ENCODE results near the gene PLA2G2E.

Gene PLA2G2E

GRCh38 chr1:19964542-19964941 lies 41.1 kb upstream of the PLA2G2E start:
- no peak overlapping the region for H3K4me3 ChIP-seq (ENCODE audit: low read depth, low read length)
- H3K14ac ChIP-seq (ENCODE audit: low read length) = no peak overlapping the region
- H3K36me3 ChIP-seq (ENCODE audit: control insufficient read depth in 1 of 2, insufficient read depth in 2 of 2, low read length in 2 of 2) = no peaks in the 10 kb centered on the region
- H3K27ac ChIP-seq (ENCODE audit: low read depth, low read length) = no peak overlapping the region
- H3K4me1 ChIP-seq (ENCODE audit: control insufficient read depth in 1 of 2, insufficient read depth in 2 of 2, low read length in 2 of 2) = no peaks in the 10 kb centered on the region
- H3K9me3 ChIP-seq (ENCODE audit: insufficient read depth, low read depth, low read length) = peaks cover 2% of the 10 kb centered on the region
- no peak overlapping the region for H2AK5ac ChIP-seq (ENCODE audit: low read length)
- H2BK120ac ChIP-seq (ENCODE audit: insufficient read depth, low read length, poor library complexity) = no peak overlapping the region
- no peak overlapping the region for H2BK12ac ChIP-seq (ENCODE audit: low read length)
- no peak overlapping the region for H3K9ac ChIP-seq (ENCODE audit: low read length)
- H3K4ac ChIP-seq (ENCODE audit: low read depth, low read length) = no peak overlapping the region
- no peak overlapping the region for H3K18ac ChIP-seq (ENCODE audit: low read length)
- no peak for DNase-seq
- H3K79me2 ChIP-seq (ENCODE audit: control insufficient read depth, insufficient read depth, low read length, poor library complexity) = no peaks in the 10 kb centered on the region
- no peaks in the 10 kb centered on the region for H3K79me1 ChIP-seq (ENCODE audit: low read length)
- H2BK5ac ChIP-seq (ENCODE audit: low read depth, low read length, poor library complexity) = no peak overlapping the region
- no peaks in the 10 kb centered on the region for H3K27me3 ChIP-seq (ENCODE audit: insufficient read depth, low read length)
- no peak overlapping the region for H2AFZ ChIP-seq (ENCODE audit: insufficient read depth, low read length, poor library complexity)
- no peak overlapping the region for H3K4me2 ChIP-seq (ENCODE audit: low read length)
- no peak overlapping the region for H4K12ac ChIP-seq (ENCODE audit: low read depth, low read length)
- no CpG with 5 or more reads among the region's 2 CpGs for WGBS (ENCODE audit: extremely low coverage, insufficient coverage, insufficient read length)
- no peak overlapping the region for H4K8ac ChIP-seq (ENCODE audit: low read depth, low read length)
- no peak overlapping the region for H4K91ac ChIP-seq (ENCODE audit: low read depth, low read length)
- no peak overlapping the region for H3K23ac ChIP-seq (ENCODE audit: low read length)

GRCh38 chr1:19963636-19964035 lies 40.2 kb upstream of the PLA2G2E start:
- H3K79me1 ChIP-seq (ENCODE audit: low read length) = no peaks in the 10 kb centered on the region
- H3K27ac ChIP-seq (ENCODE audit: low read depth, low read length) = no peak overlapping the region
- no peak overlapping the region for H4K91ac ChIP-seq (ENCODE audit: low read depth, low read length)
- no peak overlapping the region for H2AFZ ChIP-seq (ENCODE audit: insufficient read depth, low read length, poor library complexity)
- H2BK120ac ChIP-seq (ENCODE audit: insufficient read depth, low read length, poor library complexity) = no peak overlapping the region
- no peak overlapping the region for H3K23ac ChIP-seq (ENCODE audit: low read length)
- no peak overlapping the region for H3K9ac ChIP-seq (ENCODE audit: low read length)
- no CpG with 5 or more reads among the region's 4 CpGs for WGBS (ENCODE audit: extremely low coverage, insufficient coverage, insufficient read length)
- H3K4me1 ChIP-seq (ENCODE audit: control insufficient read depth in 1 of 2, insufficient read depth in 2 of 2, low read length in 2 of 2) = no peaks in the 10 kb centered on the region
- H3K14ac ChIP-seq (ENCODE audit: low read length) = no peak overlapping the region
- H3K9me3 ChIP-seq (ENCODE audit: insufficient read depth, low read depth, low read length) = peaks cover 2% of the 10 kb centered on the region
- no peak overlapping the region for H2BK5ac ChIP-seq (ENCODE audit: low read depth, low read length, poor library complexity)
- no peaks in the 10 kb centered on the region for H3K36me3 ChIP-seq (ENCODE audit: control insufficient read depth in 1 of 2, insufficient read depth in 2 of 2, low read length in 2 of 2)
- H3K4ac ChIP-seq (ENCODE audit: low read depth, low read length) = no peak overlapping the region
- H3K79me2 ChIP-seq (ENCODE audit: control insufficient read depth, insufficient read depth, low read length, poor library complexity) = no peaks in the 10 kb centered on the region
- no peak overlapping the region for H4K8ac ChIP-seq (ENCODE audit: low read depth, low read length)
- no peak overlapping the region for H3K18ac ChIP-seq (ENCODE audit: low read length)
- H2BK12ac ChIP-seq (ENCODE audit: low read length) = no peak overlapping the region
- no peak overlapping the region for H2AK5ac ChIP-seq (ENCODE audit: low read length)
- H3K27me3 ChIP-seq (ENCODE audit: insufficient read depth, low read length) = no peaks in the 10 kb centered on the region
- no peak overlapping the region for H4K12ac ChIP-seq (ENCODE audit: low read depth, low read length)
- DNase-seq = no peak
- no peak overlapping the region for H3K4me2 ChIP-seq (ENCODE audit: low read length)
- H3K4me3 ChIP-seq (ENCODE audit: low read depth, low read length) = no peak overlapping the region

GRCh38 chr1:19960591-19960990 lies 37.2 kb upstream of the PLA2G2E start:
- Histone ChIP-seq H2AFZ (ENCODE audit: insufficient read depth, low read length, poor library complexity) (no peak overlapping the region), H3K4me2 (ENCODE audit: low read length) (no peak overlapping the region), H3K18ac (ENCODE audit: low read length) (no peak overlapping the region), H2BK120ac (ENCODE audit: insufficient read depth, low read length, poor library complexity) (no peak overlapping the region), H3K79me2 (ENCODE audit: control insufficient read depth, insufficient read depth, low read length, poor library complexity) (no peaks in the 10 kb centered on the region), H3K4me1 (ENCODE audit: control insufficient read depth in 1 of 2, insufficient read depth in 2 of 2, low read length in 2 of 2) (peaks cover 4 to 6% of the 10 kb centered on the region in 2 experiments), H3K9ac (ENCODE audit: low read length) (no peak overlapping the region), H3K79me1 (ENCODE audit: low read length) (no peaks in the 10 kb centered on the region), H4K12ac (ENCODE audit: low read depth, low read length) (no peak overlapping the region), H2BK12ac (ENCODE audit: low read length) (no peak overlapping the region), H3K14ac (ENCODE audit: low read length) (no peak overlapping the region), H3K27me3 (ENCODE audit: insufficient read depth, low read length) (no peaks in the 10 kb centered on the region), H3K9me3 (ENCODE audit: insufficient read depth, low read depth, low read length) (peaks cover 2% of the 10 kb centered on the region), H3K23ac (ENCODE audit: low read length) (no peak overlapping the region), H3K4ac (ENCODE audit: low read depth, low read length) (no peak overlapping the region), H2BK5ac (ENCODE audit: low read depth, low read length, poor library complexity) (no peak overlapping the region), H3K27ac (ENCODE audit: low read depth, low read length) (no peak overlapping the region), H3K36me3 (ENCODE audit: control insufficient read depth in 1 of 2, insufficient read depth in 2 of 2, low read length in 2 of 2) (no peaks in the 10 kb centered on the region), H4K91ac (ENCODE audit: low read depth, low read length) (no peak overlapping the region), H2AK5ac (ENCODE audit: low read length) (no peak overlapping the region), H3K4me3 (ENCODE audit: low read depth, low read length) (no peak overlapping the region), H4K8ac (ENCODE audit: low read depth, low read length) (no peak overlapping the region)
- no peak for DNase-seq
- WGBS (ENCODE audit: extremely low coverage, insufficient coverage, insufficient read length) = no CpG with 5 or more reads among the region's 5 CpGs

- no CpG with 5 or more reads among the region's 4 CpGs for WGBS (ENCODE audit: extremely low coverage, insufficient coverage, insufficient read length)
- H3K27me3 ChIP-seq (ENCODE audit: insufficient read depth, low read length) = no peaks in the 10 kb centered on the region
- H4K91ac ChIP-seq (ENCODE audit: low read depth, low read length) = no peak overlapping the region
- no peak overlapping the region for H3K14ac ChIP-seq (ENCODE audit: low read length)
- DNase-seq = no peak
- H3K27ac ChIP-seq (ENCODE audit: low read depth, low read length) = no peak overlapping the region
- H3K4me2 ChIP-seq (ENCODE audit: low read length) = no peak overlapping the region
- H3K36me3 ChIP-seq (ENCODE audit: control insufficient read depth in 1 of 2, insufficient read depth in 2 of 2, low read length in 2 of 2) = no peaks in the 10 kb centered on the region
- H2AK5ac ChIP-seq (ENCODE audit: low read length) = no peak overlapping the region
- no peak overlapping the region for H4K8ac ChIP-seq (ENCODE audit: low read depth, low read length)
- no peak overlapping the region for H3K23ac ChIP-seq (ENCODE audit: low read length)
- no peak overlapping the region for H2AFZ ChIP-seq (ENCODE audit: insufficient read depth, low read length, poor library complexity)
- H3K18ac ChIP-seq (ENCODE audit: low read length) = no peak overlapping the region
- no peak overlapping the region for H4K12ac ChIP-seq (ENCODE audit: low read depth, low read length)
- peaks cover 4 to 6% of the 10 kb centered on the region in 2 experiments for H3K4me1 ChIP-seq (ENCODE audit: control insufficient read depth in 1 of 2, insufficient read depth in 2 of 2, low read length in 2 of 2)
- no peak overlapping the region for H3K9ac ChIP-seq (ENCODE audit: low read length)
- no peak overlapping the region for H3K4me3 ChIP-seq (ENCODE audit: low read depth, low read length)
- H3K9me3 ChIP-seq (ENCODE audit: insufficient read depth, low read depth, low read length) = peaks cover 9% of the 10 kb centered on the region
- H2BK120ac ChIP-seq (ENCODE audit: insufficient read depth, low read length, poor library complexity) = no peak overlapping the region
- no peak overlapping the region for H3K4ac ChIP-seq (ENCODE audit: low read depth, low read length)
- H2BK5ac ChIP-seq (ENCODE audit: low read depth, low read length, poor library complexity) = no peak overlapping the region
- H3K79me2 ChIP-seq (ENCODE audit: control insufficient read depth, insufficient read depth, low read length, poor library complexity) = no peaks in the 10 kb centered on the region
- H2BK12ac ChIP-seq (ENCODE audit: low read length) = no peak overlapping the region
- no peaks in the 10 kb centered on the region for H3K79me1 ChIP-seq (ENCODE audit: low read length)
These were observed 34.4 kb upstream of the PLA2G2E start for GRCh38 chr1:19957779-19958178.
